Measurements from ENCODE around the gene MTURN. TPM values are rescaled to one million over a fixed set of nuclear protein-coding genes. Genes with fewer than 3 reads are reported as not detected.

MTURN gene
- total RNA-seq, 1 experiment from 2014 or later, result 5.4 TPM

DNA sequence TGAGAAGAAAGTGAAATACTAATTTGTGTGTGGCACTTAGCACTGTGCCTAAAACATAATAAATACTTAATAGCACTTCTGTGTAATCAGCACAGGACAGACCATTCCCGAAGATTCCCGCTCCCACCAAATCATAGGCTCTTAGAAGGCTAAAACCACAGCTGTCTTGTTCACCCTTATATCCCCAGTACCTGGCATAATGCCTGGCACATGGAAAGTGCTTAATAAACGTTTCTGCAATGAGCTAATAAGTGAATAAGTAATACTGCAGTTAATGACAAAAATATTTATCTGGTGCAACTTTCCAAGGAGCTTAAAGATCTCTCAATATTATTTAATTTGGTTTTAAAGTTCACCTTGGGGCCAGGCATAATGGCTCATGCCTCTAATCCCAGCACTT, 43.2 kb downstream of the MTURN start:
- H3K4me2 ChIP-seq (ENCODE audit: low read length), result no peak overlapping the region
- no peaks in the 10 kb centered on the region for H3K9me2 ChIP-seq (replicated peaks; ENCODE audit: low read length)
- peaks cover 9% of the 10 kb centered on the region for H3K4me1 ChIP-seq (ENCODE audit: insufficient read depth, low read length)
- POLR2A ChIA-PET (ENCODE audit: unreplicated experiment), result no interaction called here
- no peak overlapping the region for H3K9ac ChIP-seq (ENCODE audit: low read length)
- CTCF ChIA-PET, result no interaction called here
- H3K27ac ChIP-seq (ENCODE audit: low read length), result no peak overlapping the region
- no TSS peak for BruUV-seq (replicated peaks)
- H2AFZ ChIP-seq (ENCODE audit: low read length), result no peak overlapping the region
- intact Hi-C loops (cut with micrococcal nuclease), result no loop called here
- no peak overlapping the region for H3K4me3 ChIP-seq (ENCODE audit: low read length)
- no peaks in the 10 kb centered on the region for H3K27me3 ChIP-seq (ENCODE audit: low read length)
- no peaks in the 10 kb centered on the region for H3K36me3 ChIP-seq (ENCODE audit: low read depth, low read length)
- no peak for TF ChIP-seq EZH2 (IDR thresholded peaks at IDR 0.05; ENCODE audit: low read length, unreplicated experiment)
- TF ChIP-seq, protein P1, sequence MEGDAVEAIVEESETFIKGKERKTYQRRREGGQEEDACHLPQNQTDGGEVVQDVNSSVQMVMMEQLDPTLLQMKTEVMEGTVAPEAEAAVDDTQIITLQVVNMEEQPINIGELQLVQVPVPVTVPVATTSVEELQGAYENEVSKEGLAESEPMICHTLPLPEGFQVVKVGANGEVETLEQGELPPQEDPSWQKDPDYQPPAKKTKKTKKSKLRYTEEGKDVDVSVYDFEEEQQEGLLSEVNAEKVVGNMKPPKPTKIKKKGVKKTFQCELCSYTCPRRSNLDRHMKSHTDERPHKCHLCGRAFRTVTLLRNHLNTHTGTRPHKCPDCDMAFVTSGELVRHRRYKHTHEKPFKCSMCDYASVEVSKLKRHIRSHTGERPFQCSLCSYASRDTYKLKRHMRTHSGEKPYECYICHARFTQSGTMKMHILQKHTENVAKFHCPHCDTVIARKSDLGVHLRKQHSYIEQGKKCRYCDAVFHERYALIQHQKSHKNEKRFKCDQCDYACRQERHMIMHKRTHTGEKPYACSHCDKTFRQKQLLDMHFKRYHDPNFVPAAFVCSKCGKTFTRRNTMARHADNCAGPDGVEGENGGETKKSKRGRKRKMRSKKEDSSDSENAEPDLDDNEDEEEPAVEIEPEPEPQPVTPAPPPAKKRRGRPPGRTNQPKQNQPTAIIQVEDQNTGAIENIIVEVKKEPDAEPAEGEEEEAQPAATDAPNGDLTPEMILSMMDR (conservative IDR thresholded peaks at IDR 0.05; ENCODE audit: low read depth, low read length), result no peak
- no peak for TF ChIP-seq EZH2phosphoT487 (IDR thresholded peaks at IDR 0.05; ENCODE audit: borderline replicate concordance, low read length)
- DNase-seq (no peak), ATAC-seq (no peak)
- H3K79me2 ChIP-seq (ENCODE audit: low read length), result no peaks in the 10 kb centered on the region
- no peaks in the 10 kb centered on the region for H3K9me3 ChIP-seq (ENCODE audit: low read length)
- H4K20me1 ChIP-seq (ENCODE audit: low read length), result no peaks in the 10 kb centered on the region
- H3F3A ChIP-seq (ENCODE audit: low read length, unreplicated experiment), result no peaks in the 10 kb centered on the region

DNA sequence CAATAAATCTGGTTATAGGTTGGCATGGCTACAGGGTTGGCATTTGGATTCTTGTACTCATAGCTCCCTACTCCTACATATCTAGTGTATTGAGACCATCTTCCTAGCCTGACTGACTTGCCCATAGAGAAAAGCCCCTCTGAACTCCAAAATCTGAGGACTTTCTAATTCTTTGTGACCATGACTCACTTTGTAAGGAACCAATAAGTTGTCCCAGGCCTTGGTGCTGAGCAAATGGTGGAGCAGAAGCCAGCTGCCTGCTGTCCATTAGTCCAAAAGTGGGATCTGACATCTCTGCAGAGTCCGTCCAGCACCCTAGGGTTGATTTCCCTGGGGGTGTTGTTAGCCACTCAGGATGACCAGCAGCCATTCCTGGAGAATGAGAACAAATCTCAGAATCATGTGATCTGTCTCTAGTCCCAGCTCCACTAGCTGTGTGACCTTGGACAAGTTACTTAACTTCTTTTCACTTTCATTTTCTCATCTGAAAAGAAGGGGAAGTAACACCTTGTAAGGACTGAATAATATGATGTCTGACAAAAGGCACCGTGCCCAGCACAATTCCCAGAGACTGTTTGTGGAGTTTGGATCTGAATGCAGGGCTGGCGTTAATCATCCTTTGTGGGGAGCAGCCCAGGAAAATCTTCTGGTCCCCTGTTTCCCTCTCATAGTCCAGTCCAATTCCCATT, 44.1 kb downstream of the MTURN start:
- Histone ChIP-seq H3K4me3 (ENCODE audit: low read length) (no peak overlapping the region), H4K20me1 (ENCODE audit: low read length) (no peaks in the 10 kb centered on the region), H3K4me2 (ENCODE audit: low read length) (no peak overlapping the region), H3F3A (ENCODE audit: low read length, unreplicated experiment) (no peaks in the 10 kb centered on the region), H3K36me3 (ENCODE audit: low read depth, low read length) (no peaks in the 10 kb centered on the region), H2AFZ (ENCODE audit: low read length) (no peak overlapping the region), H3K27ac (ENCODE audit: low read length) (no peak overlapping the region), H3K27me3 (ENCODE audit: low read length) (no peaks in the 10 kb centered on the region), H3K9me2 (replicated peaks; ENCODE audit: low read length) (no peaks in the 10 kb centered on the region), H3K9me3 (ENCODE audit: low read length) (no peaks in the 10 kb centered on the region), H3K9ac (ENCODE audit: low read length) (no peak overlapping the region), H3K4me1 (ENCODE audit: insufficient read depth, low read length) (peaks cover 6% of the 10 kb centered on the region; the same call in 1 of the 2 replicates), H3K79me2 (ENCODE audit: low read length) (no peaks in the 10 kb centered on the region)
- ChIA-PET POLR2A (ENCODE audit: unreplicated experiment) (no interaction called here), CTCF (no interaction called here)
- intact Hi-C loops (cut with micrococcal nuclease), result no loop called here
- TF ChIP-seq EZH2phosphoT487 (IDR thresholded peaks at IDR 0.05; ENCODE audit: borderline replicate concordance, low read length), result no peak
- TF ChIP-seq, protein P1 (conservative IDR thresholded peaks at IDR 0.05; ENCODE audit: low read depth, low read length), result no peak
- TF ChIP-seq EZH2 (IDR thresholded peaks at IDR 0.05; ENCODE audit: low read length, unreplicated experiment), result no peak
- no TSS peak for BruUV-seq (replicated peaks)
- DNase-seq (no peak), ATAC-seq (no peak)

DNA sequence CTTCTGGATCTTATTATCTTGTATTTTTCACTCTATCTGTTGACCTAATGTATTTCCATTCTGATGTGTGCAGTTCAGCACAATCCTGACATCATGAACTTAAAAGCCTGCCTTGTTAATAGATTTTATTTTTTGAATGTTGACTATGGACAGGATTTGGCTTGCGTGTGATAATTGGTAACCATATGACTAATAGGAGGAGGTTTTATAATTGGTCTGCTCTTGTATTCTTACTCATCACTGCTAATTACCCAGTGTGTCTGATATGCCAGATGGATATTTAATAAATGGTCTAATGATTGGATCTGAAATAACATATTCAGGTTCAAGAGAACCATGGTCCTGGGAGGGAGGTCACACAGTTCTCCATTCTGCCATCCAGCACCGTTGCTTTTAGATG, 45.9 kb downstream of the MTURN start:
- Histone ChIP-seq H3K27ac (ENCODE audit: low read length) (no peak overlapping the region), H3K4me3 (ENCODE audit: low read length) (no peak overlapping the region), H4K20me1 (ENCODE audit: low read length) (no peaks in the 10 kb centered on the region), H3K9me3 (ENCODE audit: low read length) (no peaks in the 10 kb centered on the region), H3K36me3 (ENCODE audit: low read depth, low read length) (no peaks in the 10 kb centered on the region), H3K79me2 (ENCODE audit: low read length) (no peaks in the 10 kb centered on the region), H3K4me1 (ENCODE audit: insufficient read depth, low read length) (peaks cover 11% of the 10 kb centered on the region; the same call in 1 of the 2 replicates), H3F3A (ENCODE audit: low read length, unreplicated experiment) (no peaks in the 10 kb centered on the region), H3K9me2 (replicated peaks; ENCODE audit: low read length) (no peaks in the 10 kb centered on the region), H3K4me2 (ENCODE audit: low read length) (no peak overlapping the region), H3K9ac (ENCODE audit: low read length) (no peak overlapping the region), H3K27me3 (ENCODE audit: low read length) (no peaks in the 10 kb centered on the region), H2AFZ (ENCODE audit: low read length) (no peak overlapping the region)
- TF ChIP-seq, protein P1 (conservative IDR thresholded peaks at IDR 0.05; ENCODE audit: low read depth, low read length), result no peak
- TF ChIP-seq EZH2 (IDR thresholded peaks at IDR 0.05; ENCODE audit: low read length, unreplicated experiment), result no peak
- no peak for TF ChIP-seq EZH2phosphoT487 (IDR thresholded peaks at IDR 0.05; ENCODE audit: borderline replicate concordance, low read length)
- ChIA-PET CTCF (no interaction called here), POLR2A (ENCODE audit: unreplicated experiment) (no interaction called here)
- BruUV-seq (replicated peaks), result no TSS peak
- DNase-seq (no peak), ATAC-seq (no peak)
- intact Hi-C loops (cut with micrococcal nuclease), result no loop called here

Measured in PC-3 (cell line).